H9 (cell line): ENCODE results near the gene SEMA3G. TPM values are rescaled to one million over a fixed set of nuclear protein-coding genes. Genes with fewer than 3 reads are reported as not detected.

Source experiments
- DNase-seq: peaks from one replicate; pipeline ENCODE4 v3.0.0-alpha.2; 2017
- H2AFZ ChIP-seq: one replicate; pipeline ENCODE4 v1.6.1; 2013; ENCODE audit warnings: mild to moderate bottlenecking, low read length, control low read depth, moderate library complexity
- H2AK5ac ChIP-seq: 2 replicates; pipeline ENCODE4 v1.6.1; 2013; ENCODE audit warnings: low read length, control low read depth, mixed read lengths; ENCODE audit not compliant: insufficient read length
- H2BK120ac ChIP-seq: one replicate; pipeline ENCODE4 v1.6.1; 2013; ENCODE audit warnings: low read depth, mild to moderate bottlenecking, low read length, control low read depth, inconsistent platforms; ENCODE audit not compliant: poor library complexity, severe bottlenecking
- H2BK12ac ChIP-seq: 2 replicates; pipeline ENCODE4 v1.6.1; 2013; ENCODE audit warnings: low read length, control low read depth, mixed read lengths, low read depth; ENCODE audit not compliant: insufficient read length
- H2BK15ac ChIP-seq: 2 replicates; pipeline ENCODE4 v1.6.1; 2013; ENCODE audit warnings: low read depth, low read length, control low read depth
- H2BK20ac ChIP-seq: one replicate; pipeline ENCODE4 v1.6.1; 2013; ENCODE audit warnings: low read depth, mild to moderate bottlenecking, low read length, control low read depth, inconsistent platforms; ENCODE audit not compliant: poor library complexity, severe bottlenecking
- H2BK5ac ChIP-seq: 2 replicates; pipeline ENCODE4 v1.6.1; 2013; ENCODE audit warnings: low read length, control low read depth, mixed read lengths; ENCODE audit not compliant: insufficient read length
- H3K14ac ChIP-seq: 2 replicates; pipeline ENCODE4 v1.6.1; 2013; ENCODE audit warnings: low read length, control low read depth; ENCODE audit not compliant: insufficient read depth
- H3K18ac ChIP-seq: 2 replicates; pipeline ENCODE4 v1.6.1; 2013; ENCODE audit warnings: low read depth, mild to moderate bottlenecking, mixed read lengths, low read length, control low read depth; ENCODE audit not compliant: insufficient read length
- H3K23ac ChIP-seq: 2 replicates; pipeline ENCODE4 v1.6.1; 2013; ENCODE audit warnings: low read length, control low read depth, mixed read lengths, low read depth; ENCODE audit not compliant: insufficient read length
- H3K23me2 ChIP-seq: 2 replicates; pipeline ENCODE4 v1.6.1; 2013; ENCODE audit warnings: low read depth, mild to moderate bottlenecking, mixed read lengths, low read length, control low read depth; ENCODE audit not compliant: insufficient read length, poor library complexity, severe bottlenecking
- H3K27ac ChIP-seq: 2 replicates; pipeline ENCODE4 v1.5.1; 2013; ENCODE audit warnings: low read length, control low read depth, mixed read lengths, low read depth; ENCODE audit not compliant: insufficient read length
- H3K27me3 ChIP-seq: 2 replicates; pipeline ENCODE4 v1.6.1; 2013; ENCODE audit warnings: low read length, control low read depth, inconsistent platforms; ENCODE audit not compliant: insufficient read depth
- H3K4ac ChIP-seq: 2 replicates; pipeline ENCODE4 v1.6.1; 2013; ENCODE audit warnings: low read depth, mild to moderate bottlenecking, control low read depth, inconsistent platforms, low read length, moderate library complexity
- H3K4me1 ChIP-seq: 2 replicates; pipeline ENCODE4 v1.6.1; 2013; ENCODE audit warnings: low read length, control low read depth, inconsistent platforms; ENCODE audit not compliant: insufficient read depth
- H3K4me2 ChIP-seq: 2 replicates; pipeline ENCODE4 v1.6.1; 2013; ENCODE audit warnings: low read length, control low read depth, mixed read lengths; ENCODE audit not compliant: insufficient read length, insufficient read depth
- H3K56ac ChIP-seq: 2 replicates; pipeline ENCODE4 v1.6.1; 2013; ENCODE audit warnings: low read depth, mild to moderate bottlenecking, mixed read lengths, low read length, control low read depth; ENCODE audit not compliant: insufficient read length
- H3K79me1 ChIP-seq: 2 replicates; pipeline ENCODE4 v1.6.1; 2013; ENCODE audit warnings: low read depth, mild to moderate bottlenecking, moderate library complexity, low read length, control low read depth, inconsistent platforms; ENCODE audit not compliant: insufficient read depth, poor library complexity, severe bottlenecking
- H3K79me2 ChIP-seq: 2 replicates; pipeline ENCODE4 v1.6.1; 2013; ENCODE audit warnings: low read length, control low read depth, inconsistent platforms; ENCODE audit not compliant: insufficient read depth
- H3K9ac ChIP-seq: 2 replicates; pipeline ENCODE4 v1.6.1; 2013; ENCODE audit warnings: low read length, control low read depth, mixed read lengths; ENCODE audit not compliant: insufficient read length; ENCODE audit errors: extremely low read depth
- H3K9me3 ChIP-seq: one replicate; pipeline ENCODE4 v1.6.1; 2013; ENCODE audit warnings: low read depth, low read length, inconsistent platforms; ENCODE audit not compliant: control insufficient read depth
- H3T11ph ChIP-seq: one replicate; pipeline ENCODE4 v1.6.1; 2013; ENCODE audit warnings: mild to moderate bottlenecking, low read length, control low read depth, inconsistent platforms
- H4K20me1 ChIP-seq: one replicate; pipeline ENCODE4 v1.6.1; 2013; ENCODE audit not compliant: control insufficient read depth, insufficient read length, insufficient read depth
- H4K5ac ChIP-seq: 2 replicates; pipeline ENCODE4 v1.6.1; 2013; ENCODE audit warnings: low read depth, mild to moderate bottlenecking, mixed read lengths, low read length, control low read depth; ENCODE audit not compliant: insufficient read length
- H4K8ac ChIP-seq: replicated peaks from 2 replicates; pipeline ENCODE4 v1.6.1; 2013; ENCODE audit warnings: low read length, control low read depth, mixed read lengths, low read depth; ENCODE audit not compliant: insufficient read length
- H4K91ac ChIP-seq: 2 replicates; pipeline ENCODE4 v1.6.1; 2013; ENCODE audit warnings: low read depth, mild to moderate bottlenecking, moderate library complexity, mixed read lengths, low read length, control low read depth; ENCODE audit not compliant: insufficient read length
- H3K27ac Mint-ChIP-seq, 3 experiments: 2 replicates in 2 of 3; 3 replicates in 1 of 3; pipeline ENCODE4 v1.8.0; 2020 to 2021; ENCODE audit warnings: mixed read lengths in 3 of 3, mild to moderate bottlenecking in 1 of 3, moderate library complexity in 1 of 3
- H3K27me3 Mint-ChIP-seq: 2 replicates; pipeline ENCODE4 v1.8.0; 2021; ENCODE audit warnings: low read depth, mild to moderate bottlenecking, moderate library complexity, mixed read lengths
- H3K36me3 Mint-ChIP-seq, 3 experiments: 2 replicates in 2 of 3; 3 replicates in 1 of 3; pipeline ENCODE4 v1.8.0; 2020 to 2021; ENCODE audit warnings: low read depth in 3 of 3, mixed read lengths in 3 of 3; ENCODE audit not compliant: insufficient read depth in 1 of 3
- H3K4me1 Mint-ChIP-seq, 2 experiments: 2 replicates each; pipeline ENCODE4 v1.8.0; 2020; ENCODE audit warnings: mixed read lengths in 2 of 2
- H3K4me3 Mint-ChIP-seq, 2 experiments: 2 replicates in 1 of 2; 3 replicates in 1 of 2; pipeline ENCODE4 v1.8.0; 2020 to 2021; ENCODE audit warnings: mild to moderate bottlenecking in 2 of 2, mixed read lengths in 2 of 2, moderate library complexity in 1 of 2
- H3K9me3 Mint-ChIP-seq, 2 experiments: 2 replicates in 1 of 2; 3 replicates in 1 of 2; pipeline ENCODE4 v1.8.0; 2020; ENCODE audit warnings: mild to moderate bottlenecking in 2 of 2, mixed read lengths in 2 of 2, moderate library complexity in 1 of 2
- WGBS: extraction: QIAGEN DNeasy Blood & Tissue Kit; methylation state at CpG from one replicate; pipeline ENCODE4 v1.1.7; 2013; ENCODE audit warnings: missing lambda C conversion rate, low lambda C conversion rate, mixed read lengths; ENCODE audit not compliant: insufficient read length; ENCODE audit errors: extremely low coverage; 5-methylcytosine and 5-hydroxymethylcytosine counted together
- total RNA-seq: library from RNA; stranded (reverse); gene quantifications from 2 replicates; pipeline ENCODE4 v1.2.1, GENCODE V29; 2021
- TF ChIP-seq, protein P1 (sequence below): fragments of 200-600 bp; sonication (generic); conservative IDR thresholded peaks from 3 replicates; pipeline ENCODE4 v1.8.0; 2021; ENCODE audit warnings: antibody characterized with exemption, mild to moderate bottlenecking

Gene SEMA3G
- total RNA-seq, 1 experiment from 2014 or later, result 2.4 TPM

- Histone ChIP-seq H4K5ac (no peak overlapping the region), H4K8ac (no peak overlapping the region), H2BK15ac (no peak overlapping the region), H3K14ac (no peak overlapping the region), H3K4me2 (no peak overlapping the region), H3T11ph (no peak overlapping the region), H2BK20ac (no peak overlapping the region), H3K56ac (no peak overlapping the region), H2AFZ (no peak overlapping the region), H3K27me3 (no peaks in the 10 kb centered on the region), H4K20me1 (no peaks in the 10 kb centered on the region), H2AK5ac (no peak overlapping the region), H3K9ac (no peak overlapping the region), H3K79me2 (no peaks in the 10 kb centered on the region), H2BK120ac (no peak overlapping the region), H3K4ac (no peak overlapping the region), H2BK12ac (no peak overlapping the region), H3K79me1 (no peaks in the 10 kb centered on the region), H3K4me1 (no peaks in the 10 kb centered on the region), H4K91ac (no peak overlapping the region), H3K23ac (no peak overlapping the region), H3K18ac (no peak overlapping the region), H3K9me3 (no peaks in the 10 kb centered on the region), H3K27ac (no peak overlapping the region), H2BK5ac (no peak overlapping the region), H3K23me2 (no peaks in the 10 kb centered on the region)
- peaks cover 2% of the 10 kb centered on the region; the same call in 1 of the 2 replicates for H3K27me3 Mint-ChIP-seq
- no peaks in the 10 kb centered on the region for H3K9me3 Mint-ChIP-seq
- no peak overlapping the region for H3K4me3 Mint-ChIP-seq
- no CpG with 5 or more reads among the region's 6 CpGs for WGBS
- H3K4me1 Mint-ChIP-seq, result peaks cover 14 to 20% of the 10 kb centered on the region in 2 experiments
- H3K27ac Mint-ChIP-seq, result no peak overlapping the region
- H3K36me3 Mint-ChIP-seq, result no peaks in the 10 kb centered on the region
- no peak for DNase-seq
- TF ChIP-seq, protein P1, sequence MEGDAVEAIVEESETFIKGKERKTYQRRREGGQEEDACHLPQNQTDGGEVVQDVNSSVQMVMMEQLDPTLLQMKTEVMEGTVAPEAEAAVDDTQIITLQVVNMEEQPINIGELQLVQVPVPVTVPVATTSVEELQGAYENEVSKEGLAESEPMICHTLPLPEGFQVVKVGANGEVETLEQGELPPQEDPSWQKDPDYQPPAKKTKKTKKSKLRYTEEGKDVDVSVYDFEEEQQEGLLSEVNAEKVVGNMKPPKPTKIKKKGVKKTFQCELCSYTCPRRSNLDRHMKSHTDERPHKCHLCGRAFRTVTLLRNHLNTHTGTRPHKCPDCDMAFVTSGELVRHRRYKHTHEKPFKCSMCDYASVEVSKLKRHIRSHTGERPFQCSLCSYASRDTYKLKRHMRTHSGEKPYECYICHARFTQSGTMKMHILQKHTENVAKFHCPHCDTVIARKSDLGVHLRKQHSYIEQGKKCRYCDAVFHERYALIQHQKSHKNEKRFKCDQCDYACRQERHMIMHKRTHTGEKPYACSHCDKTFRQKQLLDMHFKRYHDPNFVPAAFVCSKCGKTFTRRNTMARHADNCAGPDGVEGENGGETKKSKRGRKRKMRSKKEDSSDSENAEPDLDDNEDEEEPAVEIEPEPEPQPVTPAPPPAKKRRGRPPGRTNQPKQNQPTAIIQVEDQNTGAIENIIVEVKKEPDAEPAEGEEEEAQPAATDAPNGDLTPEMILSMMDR, result no peak
These were observed 6.9 kb downstream of the SEMA3G start for GRCh38 chr3:52438104-52438376.
